Progenitor cell of endocrine pancreas (in vitro differentiated cells): ENCODE results near the gene KLF4. TPM values are rescaled to one million over a fixed set of nuclear protein-coding genes. Genes with fewer than 3 reads are reported as not detected.
A peak's percentile ranks its signal among the peaks of the same experiment; 100 is the strongest.

Experiments used
- DNase-seq: peaks from one replicate; pipeline ENCODE4 v3.0.0; 2021; ENCODE audit warnings: low spot score; ENCODE audit not compliant: unreplicated experiment
- H3K27ac Mint-ChIP-seq: 2 replicates; pipeline ENCODE4 v1.8.0; 2021; ENCODE audit warnings: mild to moderate bottlenecking, moderate library complexity, mixed read lengths
- H3K27me3 Mint-ChIP-seq: 2 replicates; pipeline ENCODE4 v1.8.0; 2021; ENCODE audit warnings: mixed read lengths
- H3K36me3 Mint-ChIP-seq: 2 replicates; pipeline ENCODE4 v1.8.0; 2022; ENCODE audit warnings: mixed read lengths; ENCODE audit not compliant: insufficient read depth
- H3K4me1 Mint-ChIP-seq: 2 replicates; pipeline ENCODE4 v1.8.0; 2021; ENCODE audit warnings: low read depth, mixed read lengths
- H3K4me3 Mint-ChIP-seq: 2 replicates; pipeline ENCODE4 v1.8.0; 2021; ENCODE audit warnings: low read depth, mild to moderate bottlenecking, moderate library complexity, mixed read lengths
- H3K9me3 Mint-ChIP-seq: 2 replicates; pipeline ENCODE4 v1.8.0; 2021; ENCODE audit warnings: low read depth, mixed read lengths
- CTCF ChIP-seq: fragments of 200-600 bp; sonication (generic); IDR thresholded peaks from one replicate; pipeline ENCODE4 v1.5.0; 2021; ENCODE audit warnings: antibody characterized with exemption, mild to moderate bottlenecking; ENCODE audit not compliant: unreplicated experiment
- long read RNA-seq: library from polyadenylated mRNA; unstranded; transcript quantifications from one replicate; pipeline ENCODE4 v2.0.0, GENCODE V29; 2020
- total RNA-seq: library from RNA; stranded (reverse); gene quantifications from 2 replicates; pipeline ENCODE4 v1.2.1, GENCODE V29; 2021

KLF4 gene
- 8.0 and 9.2 TPM in 2 replicates for total RNA-seq
- long read RNA-seq, partial matches to known transcripts = 1 of 2 reads
- long read RNA-seq, other reads (novel, unspliced or antisense) = 0 of 2 reads

GRCh38 chr9:107489687-107490605, at the start of gene KLF4:
Gene KLF4, minus strand, starts transcription at chr9:107489769. Its CDS starts 597 bp downstream, at chr9:107489172.
- Mint-ChIP-seq H3K9me3 (no peaks in the 10 kb centered on the region), H3K36me3 (peaks cover 7% of the 10 kb centered on the region), H3K27ac (peak within 1 kb of the TSS; percentile 94), H3K4me3 (peak within 1 kb of the TSS; percentile 85), H3K27me3 (peaks cover 84% of the 10 kb centered on the region), H3K4me1 (peaks cover 13% of the 10 kb centered on the region)
- no peak for TF ChIP-seq CTCF
- peak; percentile 73 for DNase-seq

- no peak for TF ChIP-seq CTCF
- H3K9me3 Mint-ChIP-seq = no peaks in the 10 kb centered on the region
- H3K27me3 Mint-ChIP-seq = peaks cover 88% of the 10 kb centered on the region
- H3K4me3 Mint-ChIP-seq = no peak overlapping the region
- no peak overlapping the region for H3K27ac Mint-ChIP-seq
- no peaks in the 10 kb centered on the region for H3K36me3 Mint-ChIP-seq
- DNase-seq = no peak
- peaks cover 2% of the 10 kb centered on the region for H3K4me1 Mint-ChIP-seq
These were observed 46.9 kb upstream of the KLF4 start for GRCh38 chr9:107536462-107536861.

- no peaks in the 10 kb centered on the region for H3K36me3 Mint-ChIP-seq
- no peak overlapping the region for H3K27ac Mint-ChIP-seq
- no peak for TF ChIP-seq CTCF
- DNase-seq = no peak
- no peaks in the 10 kb centered on the region for H3K4me1 Mint-ChIP-seq
- H3K27me3 Mint-ChIP-seq = peaks cover 85% of the 10 kb centered on the region
- H3K4me3 Mint-ChIP-seq = no peak overlapping the region
- no peaks in the 10 kb centered on the region for H3K9me3 Mint-ChIP-seq
These were observed 45.0 kb upstream of the KLF4 start for GRCh38 chr9:107534510-107535078.

GRCh38 chr9:107530679-107531078, 41.1 kb upstream of the KLF4 start:
- no peak for TF ChIP-seq CTCF
- Mint-ChIP-seq H3K4me1 (no peaks in the 10 kb centered on the region), H3K4me3 (no peak overlapping the region), H3K36me3 (no peaks in the 10 kb centered on the region), H3K27me3 (peaks cover 78% of the 10 kb centered on the region), H3K9me3 (no peaks in the 10 kb centered on the region), H3K27ac (no peak overlapping the region)
- DNase-seq = no peak

- no peak for TF ChIP-seq CTCF
- peaks cover 66% of the 10 kb centered on the region for H3K27me3 Mint-ChIP-seq
- H3K9me3 Mint-ChIP-seq = no peaks in the 10 kb centered on the region
- H3K36me3 Mint-ChIP-seq = no peaks in the 10 kb centered on the region
- DNase-seq = no peak
- H3K4me1 Mint-ChIP-seq = no peaks in the 10 kb centered on the region
- H3K27ac Mint-ChIP-seq = no peak overlapping the region
- no peak overlapping the region for H3K4me3 Mint-ChIP-seq
These were observed 39.1 kb upstream of the KLF4 start for GRCh38 chr9:107528686-107529085.
